ENCODE results near the gene MPC2. TPM values are rescaled to one million over a fixed set of nuclear protein-coding genes. Genes with fewer than 3 reads are reported as not detected.

MPC2 gene
- total RNA-seq, 1 experiment from 2014 or later = 49.9 TPM

- H4K20me1 ChIP-seq (ENCODE audit: insufficient read depth) = 0 out of 2 replicates have a peak, but pooled peaks cover 5% of the 10 kb centered on the region
- peaks cover 0 to 9% of the 10 kb centered on the region in 2 experiments; a peak in 3 of 4 replicates for H3K4me1 ChIP-seq (ENCODE audit: control insufficient read depth in 1 of 2, insufficient read depth in 2 of 2, low read length in 2 of 2)
- ChIA-PET RAD21 (ENCODE audit: low non-redundant PET in 1 of 2, low total read pairs in 2 of 2, uncharacterized antibody in 2 of 2, unreplicated experiment in 2 of 2) (no interaction called here), POLR2A (no interaction called here), CTCF (no interaction called here)
- 0 out of 4 replicates have a peak, but pooled peaks cover 0 to 3% of the 10 kb centered on the region in 2 experiments for H3K36me3 ChIP-seq (ENCODE audit: control insufficient read depth in 1 of 2, insufficient read depth in 2 of 2, low read length in 2 of 2)
- no TSS peak for BruUV-seq (replicated peaks)
- no peaks in the 10 kb centered on the region for H3K9me2 ChIP-seq (ENCODE audit: insufficient read depth)
- H3K27me3 ChIP-seq (ENCODE audit: insufficient read depth, low read length) = no peaks in the 10 kb centered on the region
- H2AFZ ChIP-seq (ENCODE audit: low read depth, low read length, poor library complexity, severe bottlenecking) = no peak overlapping the region
- no peaks in the 10 kb centered on the region for H3K9me3 ChIP-seq (ENCODE audit: control insufficient read depth in 1 of 2, insufficient read depth in 1 of 2, low read depth in 1 of 2, low read length in 2 of 2)
- intact Hi-C loops (cut with micrococcal nuclease) = no loop called here
- no peak overlapping the region for H3K4me2 ChIP-seq (ENCODE audit: low read length)
- DNase-seq (ENCODE audit: low read depth, low spot score) (no peak), ATAC-seq (no peak)
- H3K27ac ChIP-seq (ENCODE audit: low read depth, low read length) = no peak overlapping the region
- no peak overlapping the region for H3K9ac ChIP-seq (ENCODE audit: low read length)
- no peak overlapping the region for H3K4me3 ChIP-seq (replicated peaks in 1 of 2; ENCODE audit: low read depth in 1 of 2, low read length in 2 of 2)
- no peak for TF ChIP-seq SRF (IDR thresholded peaks at IDR 0.05; ENCODE audit: low read depth)
- no peak for TF ChIP-seq RAD21 (IDR thresholded peaks at IDR 0.05; ENCODE audit: low read depth)
- no peak for TF ChIP-seq FOSL1 (IDR thresholded peaks at IDR 0.05; ENCODE audit: low read depth)
- no peak for TF ChIP-seq SIN3A (IDR thresholded peaks at IDR 0.05; ENCODE audit: low read depth)
- TF ChIP-seq POLR2AphosphoS5 (IDR thresholded peaks at IDR 0.05; ENCODE audit: low read depth, low read length) = no peak
- TF ChIP-seq EZH2phosphoT487 (IDR thresholded peaks at IDR 0.05; ENCODE audit: borderline replicate concordance) = no peak
- TF ChIP-seq ZNF274 (IDR thresholded peaks at IDR 0.05; ENCODE audit: low read depth, low read length) = no peak
- TF ChIP-seq MAX (IDR thresholded peaks at IDR 0.05) = no peak
- TF ChIP-seq CEBPB (IDR thresholded peaks at IDR 0.05; ENCODE audit: low read depth) = no peak
- TF ChIP-seq REST (IDR thresholded peaks at IDR 0.05; ENCODE audit: low read depth) = no peak
- no peak for TF ChIP-seq ELF1 (IDR thresholded peaks at IDR 0.05; ENCODE audit: borderline replicate concordance, low read depth)
- TF ChIP-seq ZBTB33 (IDR thresholded peaks at IDR 0.05; ENCODE audit: extremely low read depth, insufficient replicate concordance, low read length) = no peak
- no peak for TF ChIP-seq ZFX (IDR thresholded peaks at IDR 0.05)
- H3K79me2 ChIP-seq (ENCODE audit: insufficient read depth, low read length) = peaks cover 12% of the 10 kb centered on the region
Measured at GRCh38 chr1:167968569-167968968, 31.7 kb upstream of the MPC2 start.

Measured in HCT116 (cell line).